ENCODE measurements around the gene ARID1A.

DNA sequence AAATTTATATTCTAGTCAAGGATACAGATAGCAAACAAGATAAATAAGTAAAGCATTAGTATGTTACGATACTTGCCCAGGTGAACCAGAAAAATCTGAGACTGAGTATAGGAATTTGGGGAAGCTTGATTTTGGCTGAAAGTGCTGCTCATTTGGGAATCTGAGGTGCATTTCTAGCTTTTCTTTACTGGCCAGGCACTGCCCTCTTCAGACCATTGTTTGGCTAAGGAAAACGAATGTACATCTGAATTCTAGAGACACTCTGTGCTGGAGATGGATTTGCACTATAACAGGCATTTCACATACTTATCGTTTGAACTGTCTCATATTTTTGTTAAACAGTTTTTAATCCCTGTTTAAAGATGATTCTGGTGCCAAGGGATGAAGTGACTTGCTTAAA is 23.4 kb downstream of the ARID1A start:
- TF ChIP-seq, protein P1, sequence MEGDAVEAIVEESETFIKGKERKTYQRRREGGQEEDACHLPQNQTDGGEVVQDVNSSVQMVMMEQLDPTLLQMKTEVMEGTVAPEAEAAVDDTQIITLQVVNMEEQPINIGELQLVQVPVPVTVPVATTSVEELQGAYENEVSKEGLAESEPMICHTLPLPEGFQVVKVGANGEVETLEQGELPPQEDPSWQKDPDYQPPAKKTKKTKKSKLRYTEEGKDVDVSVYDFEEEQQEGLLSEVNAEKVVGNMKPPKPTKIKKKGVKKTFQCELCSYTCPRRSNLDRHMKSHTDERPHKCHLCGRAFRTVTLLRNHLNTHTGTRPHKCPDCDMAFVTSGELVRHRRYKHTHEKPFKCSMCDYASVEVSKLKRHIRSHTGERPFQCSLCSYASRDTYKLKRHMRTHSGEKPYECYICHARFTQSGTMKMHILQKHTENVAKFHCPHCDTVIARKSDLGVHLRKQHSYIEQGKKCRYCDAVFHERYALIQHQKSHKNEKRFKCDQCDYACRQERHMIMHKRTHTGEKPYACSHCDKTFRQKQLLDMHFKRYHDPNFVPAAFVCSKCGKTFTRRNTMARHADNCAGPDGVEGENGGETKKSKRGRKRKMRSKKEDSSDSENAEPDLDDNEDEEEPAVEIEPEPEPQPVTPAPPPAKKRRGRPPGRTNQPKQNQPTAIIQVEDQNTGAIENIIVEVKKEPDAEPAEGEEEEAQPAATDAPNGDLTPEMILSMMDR (conservative IDR thresholded peaks at IDR 0.05): no peak; the same call in 1 of the 2 replicates
- no peak for TF ChIP-seq ZFX (IDR thresholded peaks at IDR 0.05)

Measured in C4-2B (cell line).